HG03457 (cell line): Measurements from ENCODE around the gene ZNF587.
"Not testable (repeated sequence)": the region's sequence is repeated elsewhere in the genome, so short reads cannot be mapped to it uniquely, and the experiment has no call there.

Experiments
- ATAC-seq: cut with Tn5 transposase; IDR thresholded peaks from one replicate; pipeline ENCODE4 v1.9.1; 2021; ENCODE audit warnings: moderate number of reproducible peaks; ENCODE audit not compliant: unreplicated experiment

Gene ZNF587

DNA sequence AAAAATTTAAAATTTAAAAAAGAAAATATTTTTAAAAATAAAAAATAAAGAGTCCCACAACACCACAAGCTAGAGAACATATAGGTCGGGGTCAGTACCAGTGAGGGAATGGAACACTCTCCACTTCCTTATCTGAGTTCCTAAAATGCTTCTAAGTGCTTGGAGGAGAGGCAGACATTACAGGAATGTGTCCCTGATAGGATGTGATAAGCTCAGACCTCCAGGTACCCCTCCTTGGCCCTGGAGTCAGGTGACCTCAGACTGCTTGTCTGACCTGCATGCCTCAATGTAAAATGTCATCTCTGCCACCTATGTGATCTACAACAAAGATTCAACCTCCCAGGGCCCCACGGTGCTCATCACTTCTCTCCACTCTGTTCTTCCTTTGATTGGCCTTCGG, 36.4 kb downstream of the ZNF587 start:
- ATAC-seq, result no peak

DNA sequence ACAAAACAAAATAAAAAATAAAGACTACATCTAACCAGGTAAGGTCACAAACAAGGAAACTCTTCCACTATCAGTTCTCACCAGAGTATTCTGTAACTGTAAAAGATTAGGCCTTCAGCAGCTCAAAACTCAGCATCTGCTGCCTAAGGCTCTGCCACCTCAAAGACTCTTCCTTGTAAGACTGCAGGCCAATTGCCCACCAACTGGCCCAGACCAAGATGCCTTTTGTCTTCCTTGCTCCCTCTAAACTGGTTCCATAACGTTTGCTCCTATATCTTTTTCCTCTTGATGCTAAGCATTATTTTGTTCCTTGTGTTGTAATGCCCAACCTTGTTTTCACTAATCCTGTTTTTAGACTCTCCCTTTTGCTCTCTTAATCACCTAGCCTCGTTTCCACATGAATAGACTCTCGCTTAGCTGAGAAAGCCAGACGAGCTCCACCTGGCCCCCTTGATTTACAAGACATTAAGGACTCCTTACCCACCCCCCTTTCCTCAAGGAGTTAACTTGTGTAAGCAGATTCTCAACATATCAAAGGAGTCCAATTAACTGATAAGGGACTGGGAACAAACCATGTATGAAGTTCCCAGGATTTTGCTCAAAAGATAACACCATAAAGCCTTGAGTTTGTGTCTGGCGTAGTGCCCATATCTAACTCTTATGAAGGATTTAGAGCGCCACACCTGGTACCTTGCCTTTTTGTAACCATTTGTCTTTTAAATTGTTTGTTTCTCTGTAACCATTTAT, 37.7 kb downstream of the ZNF587 start:
- ATAC-seq, result no peak

DNA sequence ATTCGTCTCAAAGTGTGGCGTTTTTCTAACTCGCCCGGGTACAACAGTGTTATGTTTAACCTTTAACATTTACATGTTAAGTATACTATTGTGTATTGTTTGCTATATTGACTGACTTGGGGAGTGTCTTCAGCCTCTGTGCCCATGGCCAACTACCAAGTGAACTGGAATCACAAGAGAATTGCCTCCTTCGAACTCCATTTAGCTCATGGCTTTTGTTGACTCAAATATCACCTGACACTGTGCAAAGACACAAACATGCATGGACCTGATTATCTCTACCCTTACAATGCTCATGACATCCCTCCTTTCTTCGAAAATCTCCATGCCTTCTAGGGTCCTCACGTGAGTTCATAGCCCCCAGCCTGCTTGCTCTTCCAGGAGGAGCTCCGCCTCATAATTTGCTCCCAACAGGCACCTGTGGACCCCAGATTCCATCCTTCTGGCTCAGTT, 38.5 kb downstream of the ZNF587 start:
- ATAC-seq, result no peak

DNA sequence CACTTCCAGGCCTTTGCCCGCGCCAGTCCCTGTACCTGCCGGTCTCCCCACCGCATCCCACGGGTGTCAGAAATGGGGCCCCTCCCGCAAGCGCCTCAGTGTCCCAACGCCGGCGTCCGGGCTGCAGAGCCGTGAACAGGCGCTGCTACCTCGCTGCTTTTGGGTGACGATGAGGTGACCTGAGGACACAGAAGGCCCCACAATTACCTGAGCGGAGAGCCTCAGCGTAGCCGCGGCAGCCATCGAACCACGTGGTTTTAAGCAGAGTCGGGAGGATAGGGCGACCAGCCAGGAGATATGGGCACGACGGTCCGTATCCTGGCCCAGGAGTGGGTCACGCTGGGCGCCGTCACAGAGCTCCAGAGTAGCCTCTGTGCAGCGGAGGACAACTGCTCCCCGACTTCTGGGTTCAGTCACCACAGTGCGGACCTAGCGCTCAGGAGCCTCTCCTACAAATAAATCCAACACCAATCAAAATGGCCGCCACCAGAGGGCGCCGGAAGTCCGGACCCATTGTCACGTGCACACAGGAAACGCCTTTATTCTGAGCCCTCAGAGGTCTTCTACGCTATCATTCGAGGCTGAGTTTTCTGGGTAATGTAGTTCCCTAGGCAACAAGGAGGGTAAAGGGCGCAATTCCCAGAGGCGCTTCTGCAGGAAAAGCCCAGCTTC, 39.0 kb downstream of the ZNF587 start, which contains the start of gene ZNF814:
Gene ZNF814 (minus strand): TSS at position 478 of the 672 bp plus-strand sequence. CDS start 235 bp downstream, at position 243.
- ATAC-seq, result no peak

DNA sequence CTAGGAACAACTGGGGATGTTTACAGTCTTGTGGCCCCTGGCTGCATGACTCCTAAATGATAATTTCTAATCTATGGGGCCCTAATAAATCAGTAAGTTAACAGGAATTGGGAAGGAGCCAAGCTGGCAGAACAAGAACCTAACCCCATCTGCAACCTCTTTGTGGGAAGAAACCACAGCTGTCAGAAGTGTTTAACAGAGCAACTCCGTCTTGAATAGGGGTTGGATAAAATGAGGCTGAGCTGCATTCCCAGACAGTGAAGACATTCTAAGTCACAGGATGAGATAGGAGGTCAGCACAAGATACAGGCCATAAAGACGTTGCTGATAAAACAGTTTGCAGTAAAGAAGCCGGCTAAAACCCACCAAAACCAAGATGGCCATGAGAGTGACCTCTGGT, 41.0 kb downstream of the ZNF587 start:
- ATAC-seq, result not testable (repeated sequence)

DNA sequence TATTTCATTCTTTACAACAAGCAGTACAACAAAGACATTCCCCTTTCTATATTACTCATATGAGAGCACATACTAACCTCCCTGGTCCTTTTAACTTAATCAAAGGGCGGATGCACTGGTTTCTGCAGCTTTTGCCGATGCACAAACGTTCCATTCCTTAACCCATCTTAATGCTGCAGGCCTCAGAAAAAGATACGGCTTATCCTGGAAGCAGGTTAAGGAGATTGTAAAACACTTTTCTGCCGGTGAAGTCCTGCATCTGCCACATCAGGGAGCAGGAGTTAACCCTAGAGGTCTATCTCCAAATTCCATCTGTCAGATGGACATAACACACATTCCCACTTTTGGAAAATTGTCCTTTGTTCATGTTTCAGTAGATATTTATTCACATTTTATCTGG, 50.7 kb downstream of the ZNF587 start:
- no peak for ATAC-seq

DNA sequence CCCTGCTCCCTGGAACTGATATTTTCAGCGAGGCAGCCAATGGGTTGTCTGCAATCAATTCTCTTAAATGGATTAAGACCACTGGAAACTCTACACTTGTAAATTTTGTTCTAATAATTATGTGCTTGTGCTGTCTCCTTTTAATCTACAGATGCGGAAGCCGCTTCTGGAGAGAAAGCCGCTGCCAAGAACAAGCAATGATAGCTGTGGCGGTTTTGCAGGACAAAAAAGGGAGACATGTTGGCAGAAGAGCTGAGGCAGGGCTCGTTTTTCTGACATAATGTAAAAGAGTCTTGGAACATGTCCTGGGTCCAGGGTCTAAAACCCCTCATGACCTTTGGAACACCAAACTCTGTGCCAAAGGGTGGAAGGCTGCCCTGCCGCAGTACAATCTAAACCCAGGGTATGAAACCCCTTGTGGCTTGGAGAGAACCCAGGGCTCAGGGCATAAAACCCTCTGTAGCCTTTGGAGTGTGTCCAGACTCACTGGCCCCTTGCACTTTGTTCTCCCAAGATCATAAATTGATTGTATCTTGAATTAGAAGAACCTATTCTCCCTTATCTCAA, 54.0 kb downstream of the ZNF587 start:
- ATAC-seq, result no peak

DNA sequence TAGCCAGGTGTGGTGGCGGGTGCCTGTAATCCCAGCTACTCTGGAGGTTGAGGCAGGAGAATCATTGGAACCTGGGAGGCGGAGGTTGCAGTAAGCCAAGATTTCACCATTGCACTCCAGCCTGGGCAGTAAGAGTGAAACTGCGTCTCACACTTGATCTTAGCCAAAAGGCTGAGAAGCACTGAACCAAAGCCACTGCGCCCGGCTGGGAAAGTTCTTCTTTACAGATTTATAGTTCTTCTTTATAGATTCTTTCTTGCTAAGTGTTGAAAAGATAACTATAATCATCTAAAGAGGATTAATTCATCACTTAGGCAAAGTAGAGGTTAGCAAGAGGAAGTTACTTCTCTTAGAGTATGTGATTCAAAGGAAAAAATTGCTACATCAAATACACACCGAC, 55.6 kb downstream of the ZNF587 start:
- no peak for ATAC-seq

DNA sequence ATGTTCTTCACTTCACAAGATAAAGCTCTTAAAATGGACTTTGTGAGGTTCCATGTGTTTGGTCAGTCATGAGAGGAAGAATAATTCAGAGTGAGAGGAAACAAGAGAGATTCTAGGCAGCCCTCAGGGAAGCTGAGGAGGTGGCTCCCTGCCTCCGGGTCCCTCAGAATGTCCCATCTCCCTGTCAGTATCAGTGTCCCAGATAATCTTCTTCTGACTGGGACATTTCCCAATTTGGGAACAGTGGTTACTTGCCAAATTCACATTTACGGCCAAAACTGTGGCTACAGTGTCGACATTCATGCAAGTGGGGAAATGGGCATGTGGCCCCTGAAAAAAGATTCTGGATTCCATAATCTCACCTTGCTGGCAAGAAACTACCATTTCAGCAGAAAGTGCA, 57.7 kb downstream of the ZNF587 start:
- ATAC-seq, result no peak

DNA sequence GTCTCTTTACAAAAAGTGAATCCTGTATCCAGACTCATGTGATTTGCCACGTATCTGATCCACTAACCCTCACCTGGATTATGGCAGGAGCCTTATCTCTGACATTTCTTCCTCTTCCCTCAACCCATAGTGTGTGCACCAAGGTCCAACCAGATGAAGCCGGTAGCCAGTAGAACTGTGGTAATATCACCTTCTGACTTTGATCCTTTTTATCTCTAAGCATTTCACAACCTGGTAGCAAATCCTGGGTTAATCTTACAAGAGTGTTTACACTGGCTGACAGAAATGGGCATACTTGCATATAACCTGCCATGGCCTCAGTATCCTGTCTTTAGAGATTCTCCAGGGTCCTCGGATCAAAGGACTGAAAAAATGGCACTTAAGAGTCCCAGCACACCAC, 64.9 kb downstream of the ZNF587 start:
- ATAC-seq, result no peak
